HL-60/S4 treated with retinoic acid at 250 ng/mL for 4 days and 3 days (cell line): ENCODE data around the gene CST9L.

Experiments
- in situ Hi-C: fragments of 300-500 bp; cut with MboI; formaldehyde crosslinking; loops from 2 replicates; pipeline ENCODE4 v1.7.0; 2022; ENCODE audit warnings: low sequenced_read_pairs

CST9L gene

GRCh38 chr20:23548408-23548807 lies 19.9 kb downstream of the CST9L start:
- in situ Hi-C loops, result no loop called here

GRCh38 chr20:23547613-23548012 lies 20.7 kb downstream of the CST9L start:
- in situ Hi-C loops, result no loop called here

- in situ Hi-C loops, result no loop called here
These were observed 21.7 kb downstream of the CST9L start for GRCh38 chr20:23546435-23547144.

GRCh38 chr20:23544133-23544532 lies 24.2 kb downstream of the CST9L start:
- in situ Hi-C loops, result no loop called here

GRCh38 chr20:23542801-23543200 lies 25.5 kb downstream of the CST9L start:
- in situ Hi-C loops, result no loop called here

GRCh38 chr20:23541776-23542175 lies 26.5 kb downstream of the CST9L start:
- in situ Hi-C loops, result no loop called here

GRCh38 chr20:23541330-23541729 lies 27.0 kb downstream of the CST9L start:
- in situ Hi-C loops, result no loop called here

- in situ Hi-C loops, result no loop called here
These were observed 27.7 kb downstream of the CST9L start for GRCh38 chr20:23540624-23541023.

- in situ Hi-C loops, result no loop called here
These were observed 31.3 kb downstream of the CST9L start for GRCh38 chr20:23537030-23537429.

GRCh38 chr20:23536328-23536974 lies 31.8 kb downstream of the CST9L start:
- in situ Hi-C loops, result no loop called here

- in situ Hi-C loops, result no loop called here
These were observed 33.3 kb downstream of the CST9L start for GRCh38 chr20:23534801-23535593.

- in situ Hi-C loops, result no loop called here
These were observed 35.1 kb downstream of the CST9L start for GRCh38 chr20:23533161-23533560.

GRCh38 chr20:23532533-23532932 lies 35.8 kb downstream of the CST9L start:
- in situ Hi-C loops, result no loop called here

GRCh38 chr20:23530937-23531567 lies 37.2 kb downstream of the CST9L start:
- in situ Hi-C loops, result no loop called here

GRCh38 chr20:23528867-23529431 lies 39.3 kb downstream of the CST9L start:
- in situ Hi-C loops, result no loop called here

GRCh38 chr20:23526850-23527249 lies 41.4 kb downstream of the CST9L start:
- in situ Hi-C loops, result no loop called here

- in situ Hi-C loops, result no loop called here
These were observed 44.1 kb downstream of the CST9L start for GRCh38 chr20:23524146-23524545.

GRCh38 chr20:23520185-23520584 lies 48.1 kb downstream of the CST9L start:
- in situ Hi-C loops, result no loop called here

GRCh38 chr20:23519556-23519955 lies 48.7 kb downstream of the CST9L start:
- in situ Hi-C loops, result no loop called here

- in situ Hi-C loops, result no loop called here
These were observed 50.6 kb downstream of the CST9L start for GRCh38 chr20:23517719-23518118.
